Endothelial cell of umbilical vein (primary cell): Measurements from ENCODE around the gene FBH1. TPM values are rescaled to one million over a fixed set of nuclear protein-coding genes. Genes with fewer than 3 reads are reported as not detected.
A peak's percentile ranks its signal among the peaks of the same experiment; 100 is the strongest.
"Not testable (repeated sequence)": the region's sequence is repeated elsewhere in the genome, so short reads cannot be mapped to it uniquely, and the experiment has no call there.

Experiments
- BruUV-seq: library from RNA; stranded (reverse); fragments of 400-500 nt; replicated peaks from 2 replicates; lab custom pipeline; 2021; lab: Mats Ljungman, UMichigan
- CTCF ChIA-PET: fragments of 300-600, 350-600 bp; sonication (Branson Sonifier 250); formaldehyde crosslinking; loops from one replicate; lab custom pipeline; 2021; ENCODE audit warnings: antibody characterized with exemption, inconsistent platforms; lab: Charles Lee
- POLR2A ChIA-PET: fragments of 300-600, 350-600 bp; sonication (Branson Sonifier 250); formaldehyde crosslinking; loops from one replicate; lab custom pipeline; 2021; ENCODE audit warnings: antibody characterized with exemption, inconsistent platforms; lab: Charles Lee
- DNase-seq: peaks from one replicate; pipeline ENCODE4 v3.0.0-alpha.2; 2011; ENCODE audit warnings: low read depth, low spot score
- FAIRE-seq: peaks from 2 replicates; lab custom pipeline; 2011; peaks lifted over from hg19 to GRCh38; lab: Jason Lieb, UNC
- H2AFZ ChIP-seq: 2 replicates; pipeline ENCODE4 v1.6.0; 2012; ENCODE audit warnings: low read depth, low read length, control low read depth, inconsistent platforms
- H3K27ac ChIP-seq: 2 replicates; pipeline ENCODE4 v1.5.1; 2011; ENCODE audit warnings: low read depth, mild to moderate bottlenecking, control low read depth, low read length, moderate library complexity; ENCODE audit not compliant: insufficient read depth
- H3K27me3 ChIP-seq, 2 experiments: 2 replicates each; pipeline versions ENCODE4 v1.6.0 to v1.6.1; 2011; ENCODE audit warnings: low read length in 2 of 2, mixed read lengths in 1 of 2; ENCODE audit not compliant: control insufficient read depth in 2 of 2, insufficient read depth in 2 of 2
- H3K36me3 ChIP-seq, 2 experiments: 2 replicates in 1 of 2; 3 replicates in 1 of 2; pipeline ENCODE4 v1.5.1; 2011; ENCODE audit warnings: low read length in 2 of 2, mild to moderate bottlenecking in 1 of 2, moderate library complexity in 1 of 2; ENCODE audit not compliant: control insufficient read depth in 2 of 2, insufficient read depth in 2 of 2; ENCODE audit errors: extremely low read depth in 1 of 2
- H3K4me1 ChIP-seq: 3 replicates; pipeline ENCODE4 v1.5.1; 2011; ENCODE audit warnings: mild to moderate bottlenecking, low read length; ENCODE audit not compliant: control insufficient read depth, insufficient read depth; ENCODE audit errors: extremely low read depth
- H3K4me2 ChIP-seq: 2 replicates; pipeline ENCODE4 v1.6.1; 2011; ENCODE audit warnings: low read length, control low read depth, mixed read lengths; ENCODE audit not compliant: insufficient read depth
- H3K4me3 ChIP-seq, 3 experiments: fragments of 200-600 bp in 1 of 3; sonication (generic), shearing (Covaris generic) in 1 of 3; replicated peaks in 1 of 3; 2 replicates each; pipeline ENCODE4 v1.5.1; 2011 to 2016; ENCODE audit warnings: control low read depth in 3 of 3, low read length in 3 of 3, mild to moderate bottlenecking in 2 of 3, inconsistent platforms in 1 of 3, low read depth in 1 of 3, moderate library complexity in 1 of 3; ENCODE audit not compliant: insufficient read depth in 1 of 3
- H3K79me2 ChIP-seq: 2 replicates; pipeline ENCODE4 v1.6.0; 2012; ENCODE audit warnings: low read length, inconsistent platforms; ENCODE audit not compliant: control insufficient read depth, insufficient read depth
- H3K9ac ChIP-seq: replicated peaks from 2 replicates; pipeline ENCODE3; 2011; ENCODE audit warnings: low read length, control low read depth; ENCODE audit not compliant: insufficient read depth; ENCODE audit errors: extremely low read depth
- H3K9me1 ChIP-seq: replicated peaks from 3 replicates; pipeline ENCODE4 v1.6.0; 2011; ENCODE audit warnings: mild to moderate bottlenecking, low read length; ENCODE audit not compliant: control insufficient read depth, insufficient read depth; ENCODE audit errors: extremely low read depth
- H3K9me3 ChIP-seq: replicated peaks from 2 replicates; pipeline ENCODE4 v1.5.1; 2012; ENCODE audit warnings: low read length, inconsistent platforms; ENCODE audit not compliant: control insufficient read depth, insufficient read depth
- H4K20me1 ChIP-seq: replicated peaks from 2 replicates; pipeline ENCODE3; 2011; ENCODE audit warnings: mild to moderate bottlenecking, low read length; ENCODE audit not compliant: control insufficient read depth, insufficient read depth; ENCODE audit errors: extremely low read depth
- CTCF ChIP-seq, 2 donors: IDR thresholded peaks; 1 replicate in 1 of 2; 2 replicates in 1 of 2; pipeline ENCODE4 v1.5.1; 2011; ENCODE audit warnings: low read length in 2 of 2, mild to moderate bottlenecking in 2 of 2, moderate library complexity in 2 of 2, control low read depth in 1 of 2, inconsistent platforms in 1 of 2, low read depth in 1 of 2; ENCODE audit not compliant: insufficient read depth in 1 of 2; ENCODE audit errors: extremely low read depth in 1 of 2
- EZH2 ChIP-seq: IDR thresholded peaks from 2 replicates; pipeline ENCODE4 v1.6.1; 2012; ENCODE audit warnings: borderline replicate concordance, low read depth, mild to moderate bottlenecking, moderate library complexity, low read length, inconsistent platforms; ENCODE audit not compliant: severe bottlenecking
- FOS ChIP-seq: IDR thresholded peaks from 2 replicates; pipeline ENCODE4 v1.6.1; 2011; ENCODE audit warnings: mild to moderate bottlenecking, low read length, moderate library complexity, borderline replicate concordance; ENCODE audit not compliant: insufficient read depth
- GATA2 ChIP-seq: IDR thresholded peaks from 2 replicates; pipeline ENCODE4 v1.7.0; 2011; ENCODE audit warnings: low read depth, mild to moderate bottlenecking, moderate library complexity, mixed read lengths, low read length; ENCODE audit not compliant: insufficient read length, insufficient read depth
- JUN ChIP-seq: IDR thresholded peaks from 2 replicates; pipeline ENCODE4 v1.6.1; 2011; ENCODE audit warnings: borderline replicate concordance, low read depth; ENCODE audit not compliant: insufficient read length, insufficient read depth
- MAX ChIP-seq: IDR thresholded peaks from 2 replicates; pipeline ENCODE4 v1.6.1; 2011; ENCODE audit not compliant: insufficient read depth, insufficient read length
- MYC ChIP-seq: IDR thresholded peaks from one replicate; pipeline ENCODE4 v1.6.1; 2011; ENCODE audit warnings: mild to moderate bottlenecking, low read depth, low read length
- POLR2A ChIP-seq: IDR thresholded peaks from 2 replicates; pipeline ENCODE4 v1.6.1; 2012; ENCODE audit warnings: low read depth, mild to moderate bottlenecking, control low read depth, low read length
- POLR2AphosphoS5 ChIP-seq: IDR thresholded peaks from 2 replicates; pipeline ENCODE4 v1.6.1; 2012; ENCODE audit warnings: low read depth, mild to moderate bottlenecking, control low read depth, low read length, moderate library complexity; ENCODE audit not compliant: insufficient read depth
- dilution Hi-C: fragments of 300-500 bp; cut with MboI; formaldehyde crosslinking; loops from one replicate; pipeline ENCODE4 v1.15.0; 2019; ENCODE audit warnings: low sequenced_read_pairs; ENCODE audit not compliant: extremely low pct_ligation_motif_present
- intact Hi-C: fragments of 100-400 bp; cut with micrococcal nuclease; formaldehyde crosslinking; loops from one replicate; pipeline ENCODE4 v1.10.0; 2022
- polyA plus RNA-seq, 4 experiments: library from polyadenylated mRNA; depleted of rRNA in 3 of 4; stranded (reverse) in 3 of 4; unstranded in 1 of 4; fragments of >200 nt; gene quantifications; 2 replicates each; pipeline versions ENCODE4 v1.2.1 to v1.2.3, GENCODE V29; 2011 to 2012; ENCODE audit warnings: missing spikeins in 1 of 4
- total RNA-seq: library from RNA; stranded (reverse); gene quantifications from 2 replicates; pipeline ENCODE4 v1.2.3, GENCODE V29; 2021

Gene FBH1
- total and polyA plus RNA-seq, 2 donors (not counting 3 experiments of a cell fraction or from before 2014, with no cell fraction given) = 71.4 to 97.0 TPM

GRCh38 chr10:5844345-5845055 lies 45.5 kb upstream of the FBH1 start:
- no peak overlapping the region for H3K4me2 ChIP-seq
- no peaks in the 10 kb centered on the region for H3K79me2 ChIP-seq
- no peaks in the 10 kb centered on the region for H3K9me3 ChIP-seq
- FAIRE-seq = no peak
- no peaks in the 10 kb centered on the region for H3K27me3 ChIP-seq
- intact Hi-C loops = no loop called here
- H4K20me1 ChIP-seq = no peaks in the 10 kb centered on the region
- H3K36me3 ChIP-seq = no peaks in the 10 kb centered on the region
- no TSS peak for BruUV-seq
- H3K9me1 ChIP-seq = no peaks in the 10 kb centered on the region
- no peak for DNase-seq
- H3K27ac ChIP-seq = no peak overlapping the region
- peaks cover 8% of the 10 kb centered on the region for H3K4me1 ChIP-seq
- dilution Hi-C loops = no loop called here
- ChIA-PET CTCF (interaction anchor here (1.0 to 1.7 kb wide), 5 partner anchors 13 to 29 kb away, joined by 3 to 6 read pairs (median 4); no protein-coding TSS in a partner anchor), POLR2A (interaction anchor here (0.9 kb wide), 1 partner anchor 31 kb away, joined by 3 read pairs; the partner anchor contains the start of gene GDI2)
- H3K9ac ChIP-seq = no peak overlapping the region
- TF ChIP-seq FOS (no peak), POLR2A (no peak), JUN (no peak), EZH2 (no peak), POLR2AphosphoS5 (no peak), MYC (no peak), CTCF (IDR thresholded peaks at IDR 0.05; ENCODE audit: extremely low read depth in 1 of 2, insufficient read depth in 1 of 2, low read depth in 1 of 2, low read length in 2 of 2) (no peak), GATA2 (no peak), MAX (no peak)
- H2AFZ ChIP-seq = no peak overlapping the region
- H3K4me3 ChIP-seq = no peak overlapping the region

- POLR2A ChIA-PET = not testable (repeated sequence)
- peak overlapping the region; percentile 40 for H3K4me2 ChIP-seq
- CTCF ChIA-PET = interaction anchor here (0.7 kb wide), 1 partner anchor 8 kb away, joined by 5 read pairs; no protein-coding TSS in a partner anchor
Measured at GRCh38 chr10:5846667-5847066, 43.4 kb upstream of the FBH1 start.

More at GRCh38 chr10:5846667-5847066, 43.4 kb upstream of the FBH1 start:
- dilution Hi-C loops, DNase-seq, H3K27me3 ChIP-seq, FAIRE-seq, H3K79me2 ChIP-seq, H4K20me1 ChIP-seq, H3K36me3 ChIP-seq, H3K4me1 ChIP-seq, H3K4me3 ChIP-seq, BruUV-seq, H3K9ac ChIP-seq, H3K9me1 ChIP-seq, H3K9me3 ChIP-seq: not testable (repeated sequence)
- peak overlapping the region; percentile 38 for H2AFZ ChIP-seq
- intact Hi-C loops = loop anchor here (1.0 kb wide), 2 partner anchors 15 to 33 kb away; partner anchors contain the start of gene GDI2
- peak overlapping the region; percentile 69 for H3K27ac ChIP-seq
